T-cell (primary cell): Measurements from ENCODE around the gene MCF2. TPM values are rescaled to one million over a fixed set of nuclear protein-coding genes. Genes with fewer than 3 reads are reported as not detected.

Experiments used
- ATAC-seq, 4 experiments: fragments of 200-7000 bp in 3 of 4; fragments of 150-1000 bp in 1 of 4; cut with Tn5 transposase; replicated peaks in 1 of 4; 1 replicate in 3 of 4; 2 replicates in 1 of 4; pipeline ENCODE4 v1.10.0; 2021; ENCODE audit warnings: moderate library complexity in 3 of 4, mild to moderate bottlenecking in 2 of 4, moderate number of reproducible peaks in 1 of 4
- CTCF ChIA-PET, 2 donors: fragments of 300-600 bp; sonication (Branson Sonifier 250); formaldehyde crosslinking; loops; one replicate each; lab custom pipeline; 2022; ENCODE audit warnings: antibody characterized with exemption in 2 of 2; lab: Charles Lee
- POLR2A ChIA-PET, 2 donors: fragments of 300-600 bp; sonication (Branson Sonifier 250); formaldehyde crosslinking; loops; one replicate each; lab custom pipeline; 2022; ENCODE audit warnings: antibody characterized with exemption in 2 of 2; lab: Charles Lee
- DNase-seq, 35 experiments: peaks; one replicate each; pipeline versions ENCODE4 v3.0.0 to v3.0.0-alpha.2; 2013 to 2023
- H3K27ac ChIP-seq: one replicate; pipeline ENCODE4 v1.5.1; 2013; ENCODE audit warnings: low read length
- H3K27me3 ChIP-seq, 2 experiments: replicated peaks in 1 of 2; 1 replicate in 1 of 2; 2 replicates in 1 of 2; pipeline versions ENCODE4 v1.6.1 to v1.7.0; 2013; ENCODE audit warnings: low read length in 1 of 2, mixed read lengths in 1 of 2; ENCODE audit not compliant: control insufficient read depth in 2 of 2, insufficient read depth in 2 of 2; ENCODE audit errors: extremely low read depth in 1 of 2
- H3K36me3 ChIP-seq, 2 donors: 1 replicate in 1 of 2; 2 replicates in 1 of 2; pipeline versions ENCODE4 v1.6.1 to v1.7.0; 2013; ENCODE audit warnings: low read length in 1 of 2; ENCODE audit not compliant: control insufficient read depth in 2 of 2, insufficient read depth in 1 of 2; ENCODE audit errors: extremely low read depth in 1 of 2
- H3K4me1 ChIP-seq, 2 experiments: 1 replicate in 1 of 2; 2 replicates in 1 of 2; pipeline versions ENCODE4 v1.6.1 to v1.7.0; 2013; ENCODE audit warnings: low read length in 2 of 2, mixed read lengths in 1 of 2; ENCODE audit not compliant: insufficient read depth in 2 of 2, control insufficient read depth in 1 of 2; ENCODE audit errors: extremely low read depth in 1 of 2
- H3K4me3 ChIP-seq, 2 donors: 1 replicate in 1 of 2; 2 replicates in 1 of 2; pipeline versions ENCODE4 v1.5.1 to v1.7.0; 2013; ENCODE audit warnings: mild to moderate bottlenecking in 2 of 2, low read length in 1 of 2, moderate library complexity in 1 of 2; ENCODE audit not compliant: control insufficient read depth in 1 of 2; ENCODE audit errors: extremely low read depth in 1 of 2
- H3K9me3 ChIP-seq: 2 replicates; pipeline ENCODE4 v1.7.0; 2013
- H3K27ac Mint-ChIP-seq, 2 donors: one replicate each; pipeline ENCODE4 v1.8.0; 2020 to 2021; ENCODE audit warnings: mild to moderate bottlenecking in 2 of 2, mixed read lengths in 2 of 2
- H3K27me3 Mint-ChIP-seq, 2 donors: one replicate each; pipeline ENCODE4 v1.8.0; 2021 to 2022; ENCODE audit warnings: mixed read lengths in 2 of 2
- H3K36me3 Mint-ChIP-seq: one replicate; pipeline ENCODE4 v1.8.0; 2021; ENCODE audit warnings: mixed read lengths
- H3K4me1 Mint-ChIP-seq, 3 donors: one replicate each; pipeline ENCODE4 v1.8.0; 2020 to 2022; ENCODE audit warnings: mixed read lengths in 3 of 3, mild to moderate bottlenecking in 1 of 3
- H3K4me3 Mint-ChIP-seq, 3 donors: one replicate each; pipeline ENCODE4 v1.8.0; 2020 to 2022; ENCODE audit warnings: mild to moderate bottlenecking in 3 of 3, mixed read lengths in 3 of 3, moderate library complexity in 3 of 3
- H3K9me3 Mint-ChIP-seq, 3 donors: one replicate each; pipeline ENCODE4 v1.8.0; 2020 to 2022; ENCODE audit warnings: mixed read lengths in 3 of 3
- WGBS: methylation state at CpG from one replicate; pipeline ENCODE4 v1.1.5; 2013; ENCODE audit warnings: missing lambda C conversion rate; ENCODE audit not compliant: insufficient coverage; 5-methylcytosine and 5-hydroxymethylcytosine counted together
- total RNA-seq, 35 experiments: library from RNA in 6 of 35; stranded (reverse) in 6 of 35; fragments of 120-200 nt in 1 of 35; gene quantifications; one replicate each; pipeline versions ENCODE4 v1.2.1 to v1.2.4 and lab custom pipeline; 2013 to 2026

The MCF2 gene
- total RNA-seq, 5 donors from 2014 or later (not counting 1 experiment from before 2014, with no cell fraction given) = 0.43 to 1.1 (median 0.82) TPM

DNA sequence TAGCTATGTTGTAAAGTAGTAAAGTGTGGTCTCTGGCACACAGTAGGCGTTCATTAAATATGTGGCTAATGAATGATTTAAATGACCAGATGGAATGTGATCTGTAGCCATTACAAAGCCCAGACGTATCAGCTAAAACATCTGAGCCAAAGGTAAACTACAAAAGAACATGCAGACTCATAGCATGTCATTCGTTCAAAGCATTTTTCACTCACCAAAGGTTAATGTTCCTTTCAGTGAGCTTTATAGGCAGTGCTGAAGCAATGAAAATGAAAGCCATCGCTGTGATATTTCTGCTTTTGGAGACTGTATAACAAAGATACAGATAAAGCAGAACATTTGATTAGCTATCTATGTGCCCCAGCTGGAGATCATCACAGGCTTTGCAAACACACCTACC is 126.9 kb downstream of the MCF2 start:
- no peaks in the 10 kb centered on the region for H3K4me1 Mint-ChIP-seq
- no peak for ATAC-seq
- ChIA-PET CTCF (no interaction called here), POLR2A (no interaction called here)
- H3K4me3 ChIP-seq = no peak overlapping the region
- H3K9me3 ChIP-seq = no peaks in the 10 kb centered on the region
- no peaks in the 10 kb centered on the region for H3K36me3 Mint-ChIP-seq
- no peaks in the 10 kb centered on the region for H3K36me3 ChIP-seq
- no peaks in the 10 kb centered on the region for H3K27me3 ChIP-seq
- no peaks in the 10 kb centered on the region for H3K4me1 ChIP-seq
- no peak for DNase-seq
- peaks cover 0 to 13% of the 10 kb centered on the region in 2 donors for H3K27me3 Mint-ChIP-seq
- H3K27ac Mint-ChIP-seq = no peak overlapping the region
- 80% methylated on average over 1 of the region's 4 CpGs for WGBS
- H3K9me3 Mint-ChIP-seq = no peaks in the 10 kb centered on the region
- no peak overlapping the region for H3K4me3 Mint-ChIP-seq
- H3K27ac ChIP-seq = no peak overlapping the region

- Histone ChIP-seq H3K27me3 (no peaks in the 10 kb centered on the region), H3K4me3 (no peak overlapping the region), H3K27ac (no peak overlapping the region), H3K9me3 (no peaks in the 10 kb centered on the region), H3K36me3 (no peaks in the 10 kb centered on the region), H3K4me1 (no peaks in the 10 kb centered on the region)
- Mint-ChIP-seq H3K4me1 (no peaks in the 10 kb centered on the region), H3K27me3 (peaks cover 0 to 19% of the 10 kb centered on the region in 2 donors), H3K9me3 (no peaks in the 10 kb centered on the region), H3K36me3 (no peaks in the 10 kb centered on the region), H3K27ac (no peak overlapping the region), H3K4me3 (no peak overlapping the region)
- no peak for DNase-seq
- WGBS = no CpG with 5 or more reads among the region's 1 CpG
- ChIA-PET CTCF (no interaction called here), POLR2A (no interaction called here)
- no peak for ATAC-seq
Observed at GRCh38 chrX:139566981-139567380, 141.0 kb downstream of the MCF2 start.

- ChIA-PET POLR2A (no interaction called here), CTCF (no interaction called here)
- no peak for DNase-seq
- no CpG with 5 or more reads among the region's 5 CpGs for WGBS
- H3K4me3 Mint-ChIP-seq = no peak overlapping the region
- no peaks in the 10 kb centered on the region for H3K4me1 Mint-ChIP-seq
- H3K36me3 Mint-ChIP-seq = no peaks in the 10 kb centered on the region
- H3K27me3 ChIP-seq = no peaks in the 10 kb centered on the region
- H3K4me1 ChIP-seq = no peaks in the 10 kb centered on the region
- H3K27ac ChIP-seq = no peak overlapping the region
- no peak overlapping the region for H3K27ac Mint-ChIP-seq
- no peaks in the 10 kb centered on the region for H3K9me3 ChIP-seq
- ATAC-seq = no peak
- H3K27me3 Mint-ChIP-seq = peaks cover 3 to 9% of the 10 kb centered on the region in 2 donors
- H3K9me3 Mint-ChIP-seq = no peaks in the 10 kb centered on the region
- no peaks in the 10 kb centered on the region for H3K36me3 ChIP-seq
- H3K4me3 ChIP-seq = no peak overlapping the region
Observed at GRCh38 chrX:139563251-139563650, 144.7 kb downstream of the MCF2 start.

DNA sequence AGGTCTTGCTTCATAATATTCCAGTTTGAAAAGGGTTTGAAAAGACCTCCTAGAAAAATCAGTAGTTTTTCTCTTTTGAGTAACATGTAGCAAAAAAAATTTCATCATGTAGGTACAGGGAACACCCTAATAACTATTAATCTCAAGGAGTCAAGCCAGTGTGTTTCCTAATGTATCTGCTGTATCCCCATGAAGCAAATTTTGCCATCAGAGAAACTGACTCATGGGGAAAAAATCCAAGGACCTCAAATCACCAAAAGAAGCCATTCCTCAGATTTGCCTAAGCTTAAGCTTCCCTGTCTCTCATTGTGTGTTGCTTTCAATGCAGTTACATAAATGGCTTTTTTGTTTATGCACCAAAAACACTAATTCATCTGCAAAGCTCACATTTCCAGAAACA is 147.7 kb downstream of the MCF2 start:
- Histone ChIP-seq H3K4me1 (no peaks in the 10 kb centered on the region), H3K4me3 (no peak overlapping the region), H3K36me3 (no peaks in the 10 kb centered on the region), H3K9me3 (no peaks in the 10 kb centered on the region), H3K27me3 (peaks cover 0 to 3% of the 10 kb centered on the region in 2 experiments), H3K27ac (no peak overlapping the region)
- H3K36me3 Mint-ChIP-seq = no peaks in the 10 kb centered on the region
- H3K4me1 Mint-ChIP-seq = no peaks in the 10 kb centered on the region
- ChIA-PET CTCF (no interaction called here), POLR2A (no interaction called here)
- DNase-seq (no peak), ATAC-seq (no peak)
- H3K27ac Mint-ChIP-seq = no peak overlapping the region
- no peak overlapping the region for H3K4me3 Mint-ChIP-seq
- peaks cover 3 to 7% of the 10 kb centered on the region in 2 donors for H3K27me3 Mint-ChIP-seq
- H3K9me3 Mint-ChIP-seq = no peaks in the 10 kb centered on the region

DNA sequence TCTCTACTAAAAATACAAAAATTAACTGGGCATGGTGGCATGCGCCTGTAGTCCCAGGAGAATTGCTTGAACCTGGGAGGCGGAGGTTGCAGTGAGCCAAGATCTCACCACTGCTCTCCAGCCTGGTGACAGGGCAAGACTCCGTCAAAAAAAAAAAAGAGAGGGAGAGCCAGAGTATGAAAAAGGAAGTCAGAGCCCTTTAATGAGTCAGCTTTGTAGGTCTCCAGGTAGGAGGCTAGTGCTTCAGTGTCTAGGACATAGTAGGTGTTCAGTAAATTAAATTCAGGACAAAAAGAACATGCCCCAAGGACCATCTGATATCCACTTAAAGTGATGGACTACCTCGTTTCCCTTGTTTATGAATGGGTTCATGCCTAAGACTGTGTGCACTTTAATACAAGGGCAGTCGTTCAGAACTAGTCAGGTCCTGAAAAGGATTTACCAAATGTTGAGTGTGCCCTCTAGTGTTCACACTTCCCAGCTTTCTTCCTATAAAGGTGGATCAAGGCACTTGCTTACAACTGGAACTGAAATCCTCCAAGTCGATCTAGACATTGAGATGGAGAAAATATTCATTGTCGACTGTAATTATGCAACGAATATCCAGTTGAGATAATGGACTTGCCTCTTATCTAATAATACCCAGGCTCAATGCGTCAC is 148.5 kb downstream of the MCF2 start:
- Histone ChIP-seq H3K9me3 (no peaks in the 10 kb centered on the region), H3K27me3 (peaks cover 0 to 4% of the 10 kb centered on the region in 2 experiments), H3K4me3 (no peak overlapping the region), H3K27ac (no peak overlapping the region), H3K4me1 (no peaks in the 10 kb centered on the region), H3K36me3 (no peaks in the 10 kb centered on the region)
- POLR2A ChIA-PET = interaction anchor here in 1 of 2 donors (0.6 kb wide), 1 partner anchor 450 kb away, joined by 4 read pairs; no protein-coding TSS in a partner anchor
- Mint-ChIP-seq H3K27ac (no peak overlapping the region), H3K4me1 (peaks cover 0 to 5% (median 2%) of the 10 kb centered on the region in 3 donors), H3K4me3 (no peak overlapping the region), H3K27me3 (peaks cover 7 to 10% of the 10 kb centered on the region in 2 donors), H3K36me3 (no peaks in the 10 kb centered on the region), H3K9me3 (no peaks in the 10 kb centered on the region)
- WGBS = no CpG with 5 or more reads among the region's 9 CpGs
- CTCF ChIA-PET = no interaction called here
- ATAC-seq (no peak), DNase-seq (peak in 1 of 35 experiments; percentile 6)

DNA sequence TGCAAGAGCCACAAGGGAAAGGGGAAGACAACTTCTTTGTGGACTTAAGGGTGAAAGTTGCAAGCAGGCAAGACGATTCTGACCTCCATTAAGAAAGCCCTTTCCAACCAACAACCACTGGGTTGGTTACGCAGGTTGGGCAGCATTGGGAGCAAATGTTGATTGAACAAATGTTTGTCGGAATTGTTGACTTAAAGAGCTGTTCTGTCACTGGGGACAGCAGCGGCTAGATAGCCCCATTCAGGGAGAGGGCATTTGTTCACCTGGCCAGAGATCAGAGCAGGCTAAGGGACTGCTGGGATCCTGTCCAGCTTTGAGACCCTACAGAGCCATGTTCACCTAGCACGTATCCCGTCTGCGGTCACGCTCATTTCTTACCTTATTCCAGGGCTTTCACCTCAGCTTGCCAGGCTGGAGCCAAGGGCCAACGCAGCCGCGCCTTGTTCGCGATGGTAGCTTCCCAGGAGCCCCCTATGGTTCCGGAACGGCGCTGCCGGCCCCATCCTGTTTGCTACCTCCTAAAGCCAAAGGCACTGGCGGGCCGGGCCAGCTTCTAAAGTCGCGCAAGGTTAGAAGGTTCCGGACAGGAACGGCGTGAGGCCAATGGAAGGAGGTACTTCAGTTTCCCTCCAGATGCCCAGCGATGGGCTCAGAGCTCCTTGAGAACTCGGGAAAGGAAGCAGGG is 152.8 kb downstream of the MCF2 start:
- Mint-ChIP-seq H3K36me3 (no peaks in the 10 kb centered on the region), H3K9me3 (no peaks in the 10 kb centered on the region), H3K4me1 (peaks cover 0 to 10% (median 9%) of the 10 kb centered on the region in 3 donors), H3K4me3 (no peak overlapping the region), H3K27ac (no peak overlapping the region), H3K27me3 (peaks cover 13 to 25% of the 10 kb centered on the region in 2 donors)
- no peak for ATAC-seq
- ChIA-PET CTCF (no interaction called here), POLR2A (no interaction called here)
- Histone ChIP-seq H3K27ac (no peak overlapping the region), H3K4me1 (no peaks in the 10 kb centered on the region), H3K4me3 (no peak overlapping the region), H3K36me3 (no peaks in the 10 kb centered on the region), H3K9me3 (no peaks in the 10 kb centered on the region), H3K27me3 (peaks cover 0 to 4% of the 10 kb centered on the region in 2 experiments)
- DNase-seq = no peak
- 59% methylated on average over 12 of the region's 26 CpGs for WGBS
